GM19468 (cell line): ENCODE results near the gene SEC61A1.

Experiments
- ATAC-seq: cut with Tn5 transposase; IDR thresholded peaks from one replicate; pipeline ENCODE4 v1.9.1; 2021; ENCODE audit warnings: mild to moderate bottlenecking, moderate library complexity, moderate number of reproducible peaks; ENCODE audit not compliant: unreplicated experiment; ENCODE audit errors: extremely low read depth

The SEC61A1 gene

DNA sequence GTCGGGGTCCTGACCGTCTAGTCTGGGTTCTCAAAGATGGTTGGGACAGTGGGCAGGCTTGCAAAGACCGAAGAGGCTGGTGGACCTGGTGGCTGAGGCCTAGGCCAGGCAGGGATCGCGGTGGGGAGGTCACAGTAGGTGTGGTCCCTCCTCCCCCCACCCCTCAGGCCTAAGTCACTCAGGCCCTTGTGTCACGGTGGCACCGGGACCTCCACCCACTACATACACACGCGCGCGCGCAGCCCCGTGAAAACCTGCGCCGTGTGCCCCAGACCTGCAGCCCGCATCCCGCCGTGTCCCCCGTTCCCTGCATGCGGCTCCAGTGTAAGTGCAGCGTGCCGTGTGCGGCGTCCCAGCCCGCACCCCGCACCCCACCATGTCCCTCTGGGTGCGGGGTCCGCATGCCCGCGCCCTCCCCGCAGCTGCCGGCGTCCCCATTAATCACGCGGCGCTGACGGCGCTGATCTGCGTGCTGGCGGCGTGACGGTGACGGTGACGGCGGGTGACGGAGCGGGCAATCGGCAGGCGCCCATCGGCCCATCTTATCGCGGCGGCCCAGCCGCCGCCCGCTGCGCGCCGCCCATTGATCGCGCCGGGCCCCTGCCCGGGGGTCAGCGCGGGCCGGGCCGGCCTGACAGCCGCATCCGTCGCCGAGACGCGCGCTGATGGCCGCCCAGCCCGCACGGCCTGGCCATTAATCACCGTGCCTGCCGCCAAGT is 24.4 kb downstream of the SEC61A1 start:
- ATAC-seq, result no peak

DNA sequence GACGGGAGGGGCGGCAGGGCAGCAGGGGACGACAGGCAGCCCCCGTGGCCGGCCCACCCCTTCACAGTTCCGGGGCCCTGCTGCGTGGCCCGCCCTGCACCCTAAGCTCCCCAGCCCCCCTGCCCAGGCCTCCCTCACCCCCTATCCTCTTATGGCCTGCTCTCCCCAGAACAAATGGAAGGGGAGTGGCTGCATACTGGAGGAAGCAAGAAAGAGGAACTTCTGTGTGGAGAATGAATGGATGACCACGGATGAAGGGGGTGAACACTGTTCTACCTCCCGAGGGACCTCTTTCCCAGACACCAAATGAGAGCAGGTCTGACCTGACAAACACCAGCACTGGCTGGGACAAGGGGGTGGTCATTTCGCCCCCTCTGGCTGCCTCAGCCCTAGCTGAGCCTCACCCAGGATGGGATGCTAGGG is 25.0 kb downstream of the SEC61A1 start:
- no peak for ATAC-seq

DNA sequence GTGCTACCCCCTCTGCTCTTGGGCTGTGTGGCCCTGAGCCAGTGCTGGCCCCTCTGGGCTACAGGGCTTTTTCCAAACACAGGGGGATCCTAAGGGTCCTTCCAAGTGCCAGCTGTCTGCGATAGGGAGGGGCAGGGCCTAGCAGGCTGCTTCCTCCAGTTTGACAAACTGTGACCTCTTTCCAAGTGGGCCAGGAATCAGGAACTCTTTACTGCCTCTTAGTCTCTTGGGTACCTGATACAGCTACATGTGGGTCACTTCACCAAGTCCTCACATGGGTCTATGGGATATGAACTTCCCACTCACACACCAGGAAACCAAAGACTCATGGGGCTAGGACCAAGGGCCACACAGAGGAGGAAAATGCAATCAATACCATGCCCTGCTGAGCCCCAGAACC is 25.4 kb downstream of the SEC61A1 start:
- ATAC-seq, result no peak

DNA sequence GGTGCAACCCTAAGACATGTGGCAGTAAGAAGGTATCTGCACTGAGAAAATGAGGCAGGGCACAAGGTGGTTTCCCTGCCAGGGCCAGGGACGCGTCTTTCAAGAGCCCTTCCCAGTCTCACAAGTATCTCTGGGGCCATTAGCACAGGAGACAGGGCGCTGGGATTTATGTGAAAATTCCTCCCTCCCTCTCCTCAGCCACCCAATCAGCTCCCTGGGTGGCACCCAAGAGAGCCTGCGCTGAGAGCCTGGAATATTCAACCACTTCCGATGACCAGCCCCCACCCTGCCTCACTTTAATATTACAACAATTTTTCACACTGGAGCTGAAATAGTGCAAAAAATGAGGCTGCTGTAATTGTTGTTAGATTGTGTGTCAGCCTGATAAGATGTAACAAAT is 26.1 kb downstream of the SEC61A1 start:
- no peak for ATAC-seq

DNA sequence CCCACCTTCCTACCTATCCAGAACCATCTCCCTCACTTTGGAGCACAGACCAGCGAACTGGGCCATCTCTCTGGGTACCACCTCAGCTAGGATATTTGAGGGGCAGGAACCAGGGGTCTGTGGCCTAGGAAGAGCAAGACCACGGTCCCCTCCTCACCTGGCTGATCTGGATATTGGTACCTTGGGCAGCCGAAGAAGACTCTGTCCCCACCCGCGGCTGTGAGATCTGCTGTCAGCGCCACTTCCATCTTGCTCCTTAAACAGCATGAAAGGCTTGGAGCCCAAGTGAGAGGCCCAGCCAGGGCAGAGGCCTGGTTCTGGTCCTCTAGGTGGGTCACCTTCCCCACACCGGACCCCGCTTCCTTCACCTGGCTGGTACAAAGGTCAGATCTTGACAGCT is 26.6 kb downstream of the SEC61A1 start:
- ATAC-seq, result no peak

DNA sequence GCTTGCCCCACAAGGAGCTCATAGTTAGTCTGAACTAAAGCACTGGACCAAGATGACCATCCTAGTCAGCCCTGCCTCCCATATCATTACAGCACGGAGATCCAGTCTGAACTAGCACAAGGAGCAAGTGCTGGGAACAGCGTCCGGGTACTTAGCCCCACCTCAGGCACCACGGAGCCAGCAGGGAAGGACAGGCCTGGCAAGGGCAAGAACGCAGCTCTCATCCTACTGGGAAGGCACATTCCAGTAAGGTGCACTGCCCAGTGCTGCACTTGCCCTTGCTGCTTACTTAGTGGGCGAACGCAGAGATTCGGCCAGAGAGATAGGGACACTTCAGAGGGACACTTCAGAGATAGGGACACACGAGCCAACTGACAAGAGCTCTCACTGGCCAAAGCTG is 27.6 kb downstream of the SEC61A1 start:
- no peak for ATAC-seq

DNA sequence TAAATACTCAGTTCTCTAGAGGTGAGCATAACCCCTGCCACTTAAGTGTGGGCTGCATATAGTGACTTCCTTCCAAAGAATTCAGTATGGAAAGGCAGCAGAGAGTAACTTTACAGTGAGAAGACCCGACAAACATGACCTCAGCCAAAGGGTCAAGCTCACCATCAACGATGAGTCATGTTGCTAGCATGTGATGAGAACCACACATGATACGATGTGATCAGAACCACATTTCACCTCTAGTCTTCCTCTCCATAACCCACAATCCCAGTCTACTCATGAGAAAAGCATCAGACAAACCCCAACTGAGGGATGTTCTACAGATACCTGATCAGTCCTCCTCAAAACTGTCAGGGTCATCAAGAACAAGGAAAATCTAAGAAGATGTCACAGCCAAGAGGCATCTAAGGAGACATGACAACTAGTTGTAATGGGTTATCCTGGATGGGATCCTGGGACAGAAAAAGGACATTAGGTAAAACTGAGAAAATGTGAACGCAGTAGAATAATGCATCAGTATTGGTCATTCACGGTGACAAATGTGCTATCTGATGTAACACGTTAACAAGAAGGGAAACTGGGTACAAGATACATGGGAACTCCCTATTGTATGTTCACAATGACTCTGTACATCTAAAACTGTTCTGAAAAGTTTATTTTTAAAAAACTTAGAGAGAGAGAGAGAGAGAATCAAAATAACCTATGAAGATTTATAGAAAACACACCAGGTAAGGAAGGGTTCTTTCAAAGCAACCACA is 28.3 kb downstream of the SEC61A1 start:
- ATAC-seq, result no peak

DNA sequence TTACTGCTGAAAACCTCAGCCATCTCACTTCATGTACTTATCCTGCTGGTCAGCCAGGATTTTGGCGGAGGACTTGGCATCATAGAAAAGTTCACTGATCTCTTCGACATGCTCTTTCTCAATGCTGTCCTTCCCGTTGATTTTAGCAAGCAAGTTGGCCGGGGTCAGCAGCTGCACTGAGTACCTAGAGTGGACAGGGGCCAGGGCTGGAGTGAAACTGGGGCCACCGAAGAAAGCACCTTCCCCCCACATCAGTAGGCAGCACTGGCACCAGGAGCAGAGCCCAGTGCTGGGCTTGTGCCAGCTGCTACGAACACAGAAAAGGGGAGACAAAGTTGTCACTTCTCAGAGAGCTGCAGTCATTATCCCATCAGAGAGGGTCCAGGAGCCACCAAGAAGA is 29.0 kb downstream of the SEC61A1 start:
- ATAC-seq, result no peak

DNA sequence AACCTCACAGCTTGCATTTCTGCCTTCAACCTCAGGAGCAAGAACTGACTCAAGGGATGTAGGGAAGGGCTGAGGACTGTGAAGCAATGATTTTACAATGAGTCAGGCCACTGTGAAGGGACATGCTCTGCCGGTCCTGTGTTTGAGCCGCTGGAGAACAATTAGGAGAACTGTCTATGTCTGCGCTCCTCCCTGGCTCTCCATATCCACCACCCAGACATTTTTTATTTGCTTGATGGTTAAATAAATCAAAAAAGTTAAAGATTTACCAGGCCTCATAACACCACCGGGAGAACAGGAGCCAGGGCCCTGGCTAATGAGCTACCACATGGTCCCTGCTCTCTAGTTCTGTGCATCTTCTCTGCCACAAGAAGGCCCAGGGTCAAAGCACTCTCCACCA is 29.6 kb downstream of the SEC61A1 start:
- ATAC-seq, result no peak

DNA sequence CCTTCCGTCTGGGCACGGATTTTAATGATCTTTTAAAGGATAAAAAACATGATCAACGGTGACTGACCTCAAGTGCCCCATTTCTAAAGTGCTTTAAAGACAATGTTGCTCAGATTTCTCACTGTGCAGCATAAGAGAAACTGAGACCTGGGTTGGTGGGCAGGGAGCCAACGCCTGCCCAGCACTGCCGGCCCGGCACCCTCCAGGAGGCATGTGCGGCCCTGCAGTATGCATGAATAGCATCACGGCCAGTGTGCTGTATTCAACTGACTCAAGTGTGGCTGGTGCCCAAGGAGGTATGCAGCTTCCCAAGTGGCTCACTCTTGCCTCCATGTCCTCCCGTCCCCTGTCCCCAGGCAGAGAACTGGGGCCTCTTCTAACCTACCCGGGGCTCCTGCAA is 30.3 kb downstream of the SEC61A1 start:
- ATAC-seq, result no peak

DNA sequence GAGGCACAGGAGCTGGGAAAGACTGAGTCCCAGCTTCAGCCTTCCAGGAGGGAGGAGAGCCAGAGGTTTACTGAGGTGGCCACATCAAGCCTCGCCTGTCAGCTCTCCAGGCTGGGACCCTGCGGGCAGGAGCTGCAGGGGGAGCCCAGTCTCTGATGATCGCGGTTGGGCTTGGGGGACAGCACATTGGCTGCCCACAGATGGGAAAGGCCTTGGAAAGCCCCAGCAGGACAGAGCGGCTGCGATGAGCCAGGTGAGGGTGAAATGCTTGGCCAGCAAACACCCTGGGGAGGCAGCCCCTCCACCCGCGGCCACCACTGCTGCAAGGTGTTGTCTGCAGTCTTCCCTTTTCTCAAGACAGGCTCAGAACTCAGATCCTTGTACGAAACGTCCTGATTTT is 31.2 kb downstream of the SEC61A1 start:
- ATAC-seq, result no peak

DNA sequence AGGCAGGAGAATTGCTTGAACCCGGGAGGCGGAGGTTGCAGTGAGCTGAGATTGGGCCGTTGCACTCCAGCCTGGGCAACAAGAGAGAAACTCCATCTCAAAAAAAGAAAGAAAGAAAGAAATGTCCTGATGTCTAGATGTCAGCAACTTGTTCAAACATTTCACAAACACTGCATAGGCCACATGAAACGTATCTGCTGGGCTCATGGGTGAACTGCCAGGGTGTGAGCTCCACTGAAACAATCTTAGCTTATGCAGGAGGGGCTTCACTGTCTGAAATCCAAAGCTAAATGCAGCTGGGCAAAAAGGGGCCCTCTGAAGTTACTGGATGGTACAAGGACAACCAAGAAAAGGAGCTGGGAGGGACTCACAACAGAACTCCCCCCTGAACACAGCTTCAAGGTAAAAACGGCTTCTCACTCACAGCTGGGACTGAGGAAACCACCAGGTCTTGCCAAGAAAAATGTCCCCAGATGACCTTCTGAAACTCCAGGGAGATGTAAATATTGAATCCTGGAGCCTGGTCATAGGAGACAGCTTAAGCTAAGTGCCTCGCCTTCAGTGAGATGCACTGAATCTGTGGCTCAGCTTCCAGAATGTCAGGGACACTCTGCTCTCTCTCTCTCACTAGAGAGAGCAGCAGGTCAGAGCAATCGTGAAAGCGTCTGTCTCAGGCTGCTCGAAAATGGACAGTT is 31.9 kb downstream of the SEC61A1 start:
- no peak for ATAC-seq

DNA sequence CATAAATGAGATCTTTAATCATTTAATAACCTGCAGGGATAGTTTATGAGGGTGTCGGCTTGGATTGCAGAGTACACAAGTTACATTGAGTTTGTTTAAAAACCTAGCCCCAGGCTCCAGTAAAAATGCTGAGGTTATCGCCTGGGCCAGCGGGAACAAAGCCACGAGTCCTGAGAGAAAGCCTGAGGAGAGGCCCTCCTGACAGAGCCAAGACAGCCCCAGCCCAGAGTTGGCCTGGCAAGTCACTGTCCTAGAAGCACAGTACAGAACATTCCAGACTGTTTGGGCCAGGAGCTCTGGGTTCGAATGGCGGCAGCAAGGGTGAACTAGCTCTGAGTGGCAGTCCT is 32.4 kb downstream of the SEC61A1 start:
- no peak for ATAC-seq

DNA sequence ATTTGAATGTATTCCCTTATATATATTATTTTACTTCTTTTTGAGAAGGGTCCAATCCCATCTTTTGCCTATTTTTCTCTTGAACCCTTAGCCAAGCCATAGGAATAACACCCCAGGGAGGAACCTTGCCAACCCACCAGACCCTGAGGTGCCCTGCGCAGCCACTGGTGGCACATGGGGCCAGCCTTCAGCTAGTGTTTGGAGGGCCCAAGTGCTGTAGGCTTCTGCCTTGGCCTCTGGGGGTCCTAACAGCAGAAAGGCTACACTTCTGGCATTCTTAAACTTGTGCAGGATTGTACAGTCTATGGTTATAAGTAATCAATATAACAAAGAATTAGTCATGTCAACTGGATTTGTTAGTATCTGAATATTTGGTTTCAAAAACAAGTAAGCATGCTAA is 36.9 kb downstream of the SEC61A1 start:
- no peak for ATAC-seq

DNA sequence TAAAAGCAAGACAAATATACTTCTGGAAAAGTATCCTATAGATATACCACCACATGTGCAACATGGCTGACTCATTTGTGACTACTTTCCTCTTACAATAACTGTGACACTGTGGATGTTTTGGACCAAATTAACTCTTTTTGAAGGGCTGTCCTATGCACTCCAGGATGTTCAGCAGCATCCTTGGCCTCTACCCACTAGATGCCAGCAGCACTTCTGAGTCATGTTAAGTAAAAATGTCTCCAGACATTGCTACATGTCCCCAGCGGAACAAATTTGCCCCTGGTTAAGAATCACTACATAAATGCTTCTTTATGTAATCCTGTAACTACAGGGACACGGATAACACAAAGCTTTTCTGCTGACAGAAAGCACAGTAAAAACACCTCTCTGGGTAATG is 39.3 kb downstream of the SEC61A1 start:
- ATAC-seq, result no peak

DNA sequence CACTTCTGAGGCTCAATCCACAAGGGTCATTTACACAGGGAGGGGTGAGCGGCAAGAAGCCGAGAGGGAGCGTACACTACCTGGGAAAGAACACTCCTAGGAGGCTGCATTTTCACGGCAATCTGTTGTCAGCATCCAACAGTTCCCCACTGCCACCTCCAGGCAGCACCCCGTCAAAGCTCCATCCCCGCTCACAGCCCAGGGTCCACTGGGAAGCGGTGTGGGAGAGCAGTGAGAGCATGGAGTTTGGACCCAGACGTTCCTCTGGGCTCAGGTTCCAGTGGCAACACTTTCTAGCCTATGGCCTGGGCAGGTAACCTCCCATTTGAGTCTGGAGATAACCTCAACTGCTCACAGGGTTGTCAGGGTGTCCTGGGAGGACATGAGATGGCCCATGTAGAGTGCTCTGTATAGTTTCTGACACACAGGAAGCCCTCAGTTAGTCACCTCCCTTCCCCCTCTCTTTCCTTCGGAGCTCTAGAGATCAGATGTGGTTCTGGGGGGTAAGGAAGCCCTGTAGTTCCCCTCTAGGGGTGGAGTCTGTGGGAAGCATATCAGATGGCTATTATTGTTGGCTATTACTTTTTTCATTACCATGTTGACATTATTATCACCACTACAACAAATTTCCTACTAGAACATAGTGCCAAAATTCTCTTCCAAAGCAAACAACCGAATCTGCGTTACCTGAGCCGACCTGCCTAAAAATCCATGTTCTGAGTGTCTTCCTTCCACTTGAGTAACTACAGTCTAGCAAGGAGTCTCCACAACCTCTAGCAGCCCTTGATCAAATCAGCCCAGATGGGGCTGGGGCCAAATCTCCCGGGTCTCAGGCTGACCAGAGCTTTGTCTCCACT is 42.3 kb downstream of the SEC61A1 start:
- no peak for ATAC-seq

DNA sequence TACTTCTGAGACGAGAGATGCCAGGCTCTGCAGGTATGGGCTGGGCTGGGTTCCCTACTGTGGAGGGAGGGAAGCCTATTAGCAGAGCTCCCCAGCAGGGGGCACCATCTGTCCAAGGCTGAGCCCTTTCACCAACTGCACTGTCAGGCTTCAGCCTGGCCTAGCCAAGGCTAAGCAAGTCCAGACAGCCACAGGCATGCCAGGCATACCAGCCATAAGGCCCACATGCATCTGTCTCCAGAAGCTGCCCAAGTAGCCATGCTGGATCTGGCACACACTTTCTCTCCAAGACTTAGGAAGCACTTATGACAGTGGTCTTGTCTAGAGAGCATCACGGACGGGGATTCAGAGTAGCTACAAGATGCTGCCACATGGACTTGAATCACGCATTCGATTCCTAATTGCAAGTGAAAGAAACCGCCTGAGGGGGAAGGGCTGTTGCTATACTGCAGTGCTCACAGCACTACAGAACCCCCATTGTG is 43.0 kb downstream of the SEC61A1 start:
- peak; percentile 78 for ATAC-seq

DNA sequence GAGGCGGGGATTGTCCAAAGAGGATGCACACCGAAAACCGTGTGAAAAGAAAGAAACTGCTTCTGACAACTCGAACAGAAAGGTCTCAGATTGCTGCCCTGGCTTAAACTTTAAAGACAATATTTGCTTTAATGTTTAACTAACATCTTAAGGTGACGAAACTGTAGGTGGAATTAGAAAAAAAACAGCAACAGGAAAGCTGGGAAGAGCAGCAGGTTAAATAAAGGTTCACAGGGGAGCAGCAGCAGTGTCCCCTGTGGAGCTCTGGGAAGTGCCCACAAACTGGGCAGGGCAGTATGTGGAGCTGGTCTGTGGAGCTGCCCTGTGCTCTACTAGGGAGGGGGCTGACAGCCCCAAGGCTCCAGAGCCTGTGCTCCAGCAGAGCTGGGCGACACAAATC is 46.0 kb downstream of the SEC61A1 start:
- no peak for ATAC-seq

DNA sequence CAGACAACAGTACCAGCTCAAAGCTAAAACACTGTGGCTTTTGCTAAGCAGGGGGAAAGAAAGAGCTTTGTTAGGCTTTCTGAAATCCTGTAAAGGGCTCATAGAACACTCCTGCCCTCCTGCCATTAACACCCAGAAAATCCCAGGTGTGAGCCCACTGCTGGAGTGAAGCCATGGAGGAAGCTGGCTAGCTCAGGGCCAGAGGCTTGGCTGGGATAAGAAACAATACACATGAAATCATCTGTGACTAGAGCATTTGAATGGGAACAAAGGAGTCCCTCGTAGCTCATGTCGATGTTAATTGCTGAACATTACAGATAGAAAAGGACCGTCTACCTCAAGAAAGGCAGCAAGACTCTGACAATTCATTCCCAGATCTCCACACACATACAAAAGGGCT is 47.9 kb downstream of the SEC61A1 start:
- no peak for ATAC-seq

DNA sequence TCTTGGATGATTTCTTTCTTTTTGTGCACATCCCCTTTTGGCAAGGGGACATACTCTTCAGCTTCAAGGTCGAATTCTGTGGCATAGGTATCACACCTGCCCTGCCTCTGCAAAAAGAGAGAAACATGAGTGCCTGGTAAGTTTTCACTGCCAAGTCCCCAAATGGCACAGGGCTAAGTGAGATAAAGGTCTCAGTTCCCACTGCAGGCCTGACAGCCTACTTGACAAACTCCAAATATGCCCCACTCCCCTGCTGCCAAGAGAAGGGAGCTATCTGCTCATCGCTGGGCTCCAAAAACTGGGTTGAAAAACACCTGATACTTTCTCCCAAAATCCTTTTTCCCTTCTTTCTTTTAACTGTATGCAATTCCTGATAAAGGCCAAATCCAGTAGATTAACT is 48.4 kb downstream of the SEC61A1 start:
- ATAC-seq, result no peak
